ENCODE results near the gene EGFR.

- TF ChIP-seq, protein P1, sequence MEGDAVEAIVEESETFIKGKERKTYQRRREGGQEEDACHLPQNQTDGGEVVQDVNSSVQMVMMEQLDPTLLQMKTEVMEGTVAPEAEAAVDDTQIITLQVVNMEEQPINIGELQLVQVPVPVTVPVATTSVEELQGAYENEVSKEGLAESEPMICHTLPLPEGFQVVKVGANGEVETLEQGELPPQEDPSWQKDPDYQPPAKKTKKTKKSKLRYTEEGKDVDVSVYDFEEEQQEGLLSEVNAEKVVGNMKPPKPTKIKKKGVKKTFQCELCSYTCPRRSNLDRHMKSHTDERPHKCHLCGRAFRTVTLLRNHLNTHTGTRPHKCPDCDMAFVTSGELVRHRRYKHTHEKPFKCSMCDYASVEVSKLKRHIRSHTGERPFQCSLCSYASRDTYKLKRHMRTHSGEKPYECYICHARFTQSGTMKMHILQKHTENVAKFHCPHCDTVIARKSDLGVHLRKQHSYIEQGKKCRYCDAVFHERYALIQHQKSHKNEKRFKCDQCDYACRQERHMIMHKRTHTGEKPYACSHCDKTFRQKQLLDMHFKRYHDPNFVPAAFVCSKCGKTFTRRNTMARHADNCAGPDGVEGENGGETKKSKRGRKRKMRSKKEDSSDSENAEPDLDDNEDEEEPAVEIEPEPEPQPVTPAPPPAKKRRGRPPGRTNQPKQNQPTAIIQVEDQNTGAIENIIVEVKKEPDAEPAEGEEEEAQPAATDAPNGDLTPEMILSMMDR (IDR thresholded peaks at IDR 0.05; ENCODE audit: low read length): no peak
- TF ChIP-seq EZH2 (optimal IDR thresholded peaks at IDR 0.05; ENCODE audit: low read depth, low read length): no peak
These were observed 22.4 kb upstream of the EGFR start for GRCh38 chr7:54996391-54996790.
